Astrocyte (in vitro differentiated cells and primary cell): ENCODE measurements around the gene ANKS1A.

Source experiments
- EZH2 ChIP-seq: IDR thresholded peaks from 2 replicates; pipeline ENCODE4 v1.6.1; 2012; ENCODE audit warnings: mild to moderate bottlenecking, low read length, inconsistent platforms; ENCODE audit not compliant: insufficient read depth
- TF ChIP-seq, protein P1 (sequence below): IDR thresholded peaks from 2 replicates; pipeline ENCODE4 v1.5.1; 2011; ENCODE audit warnings: low read depth, mild to moderate bottlenecking, inconsistent platforms, low read length, moderate library complexity; ENCODE audit not compliant: insufficient read depth

DNA sequence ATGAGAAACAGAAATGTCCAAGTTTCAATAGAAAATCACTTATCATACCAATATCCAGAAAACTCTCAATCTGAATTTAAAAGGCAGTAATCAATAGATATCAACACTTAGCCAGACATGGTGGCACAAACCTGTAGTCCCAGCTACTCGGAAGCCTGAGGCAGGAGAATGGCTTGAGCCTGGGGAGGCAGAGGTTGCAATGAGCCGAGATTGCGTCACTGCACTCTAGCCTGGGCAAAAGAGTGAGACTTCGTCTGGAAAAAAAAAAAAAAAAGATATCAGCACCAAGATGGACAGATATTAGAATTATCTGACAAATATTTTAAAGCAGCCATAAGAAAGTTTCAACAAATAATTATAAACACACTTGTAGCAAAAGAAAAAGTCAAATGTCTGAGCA, 205.1 kb downstream of the ANKS1A start:
- TF ChIP-seq, protein P1, sequence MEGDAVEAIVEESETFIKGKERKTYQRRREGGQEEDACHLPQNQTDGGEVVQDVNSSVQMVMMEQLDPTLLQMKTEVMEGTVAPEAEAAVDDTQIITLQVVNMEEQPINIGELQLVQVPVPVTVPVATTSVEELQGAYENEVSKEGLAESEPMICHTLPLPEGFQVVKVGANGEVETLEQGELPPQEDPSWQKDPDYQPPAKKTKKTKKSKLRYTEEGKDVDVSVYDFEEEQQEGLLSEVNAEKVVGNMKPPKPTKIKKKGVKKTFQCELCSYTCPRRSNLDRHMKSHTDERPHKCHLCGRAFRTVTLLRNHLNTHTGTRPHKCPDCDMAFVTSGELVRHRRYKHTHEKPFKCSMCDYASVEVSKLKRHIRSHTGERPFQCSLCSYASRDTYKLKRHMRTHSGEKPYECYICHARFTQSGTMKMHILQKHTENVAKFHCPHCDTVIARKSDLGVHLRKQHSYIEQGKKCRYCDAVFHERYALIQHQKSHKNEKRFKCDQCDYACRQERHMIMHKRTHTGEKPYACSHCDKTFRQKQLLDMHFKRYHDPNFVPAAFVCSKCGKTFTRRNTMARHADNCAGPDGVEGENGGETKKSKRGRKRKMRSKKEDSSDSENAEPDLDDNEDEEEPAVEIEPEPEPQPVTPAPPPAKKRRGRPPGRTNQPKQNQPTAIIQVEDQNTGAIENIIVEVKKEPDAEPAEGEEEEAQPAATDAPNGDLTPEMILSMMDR = no peak
- TF ChIP-seq EZH2 = no peak
